HCT116 (cell line): Measurements from ENCODE around the gene PCDH9. TPM values are rescaled to one million over a fixed set of nuclear protein-coding genes. Genes with fewer than 3 reads are reported as not detected.

ENCODE experiments used
- ATAC-seq: fragments of 200-7000 bp; cut with Tn5 transposase; 2 replicates; pipeline ENCODE4 v1.9.1; 2020; ENCODE audit warnings: mild to moderate bottlenecking, moderate library complexity
- BruUV-seq: library from RNA; stranded (reverse); fragments of 400-500 nt; replicated peaks from 2 replicates; lab custom pipeline; 2021; lab: Mats Ljungman, UMichigan
- CTCF ChIA-PET: fragments of 300-600 bp; sonication (Branson Sonifier 250); formaldehyde crosslinking; loops from one replicate; lab custom pipeline; 2021; ENCODE audit warnings: antibody characterized with exemption; lab: Charles Lee
- POLR2A ChIA-PET: fragments of 300-600, 350-600 bp; sonication (Branson Sonifier 250); formaldehyde crosslinking; loops from one replicate; lab custom pipeline; 2021; ENCODE audit warnings: antibody characterized with exemption; lab: Charles Lee
- RAD21 ChIA-PET, 2 experiments: fragments of 300-600 bp; sonication (Branson Sonifier 250); formaldehyde crosslinking; loops; one replicate each; lab custom pipeline; 2023; ENCODE audit warnings: low total read pairs in 2 of 2; ENCODE audit not compliant: uncharacterized antibody in 2 of 2, unreplicated experiment in 2 of 2, low non-redundant PET in 1 of 2; lab: Charles Lee
- DNase-seq: peaks from one replicate; pipeline ENCODE4 v3.0.0-alpha.2; 2010; ENCODE audit warnings: low read depth, low spot score
- H2AFZ ChIP-seq: fragments of 200-600 bp; shearing (Covaris generic), sonication (generic); 2 replicates; pipeline ENCODE4 v1.6.1; 2017; ENCODE audit warnings: low read depth, mixed run types, mixed read lengths, antibody characterized with exemption, low read length; ENCODE audit not compliant: poor library complexity, severe bottlenecking
- H3K27ac ChIP-seq: 2 replicates; pipeline ENCODE4 v1.5.1; 2012; ENCODE audit warnings: low read depth, low read length
- H3K27me3 ChIP-seq: fragments of 200-600 bp; sonication (generic); 2 replicates; pipeline ENCODE4 v1.6.1; 2016; ENCODE audit warnings: mixed run types, low read length, mixed read lengths; ENCODE audit not compliant: insufficient read depth
- H3K36me3 ChIP-seq, 2 experiments: fragments of 200-500 bp in 1 of 2; fragments of 200-600 bp in 1 of 2; sonication (Bioruptor generic) in 1 of 2; sonication (generic) in 1 of 2; 2 replicates each; pipeline versions ENCODE4 v1.5.1 to v1.6.1; 2014 to 2016; ENCODE audit warnings: low read length in 2 of 2, inconsistent platforms in 1 of 2, mixed read lengths in 1 of 2, mixed run types in 1 of 2; ENCODE audit not compliant: insufficient read depth in 2 of 2, control insufficient read depth in 1 of 2
- H3K4me1 ChIP-seq, 2 experiments: fragments of 200-600 bp in 1 of 2; sonication (generic) in 1 of 2; 2 replicates each; pipeline versions ENCODE4 v1.5.1 to v1.6.1; 2012 to 2017; ENCODE audit warnings: low read length in 2 of 2, inconsistent platforms in 1 of 2, mild to moderate bottlenecking in 1 of 2, mixed read lengths in 1 of 2, mixed run types in 1 of 2, moderate library complexity in 1 of 2; ENCODE audit not compliant: insufficient read depth in 2 of 2, control insufficient read depth in 1 of 2
- H3K4me2 ChIP-seq: fragments of 200-600 bp; sonication (generic); 2 replicates; pipeline ENCODE4 v1.6.1; 2017; ENCODE audit warnings: mixed run types, low read length, mixed read lengths
- H3K4me3 ChIP-seq, 2 experiments: fragments of 200-600 bp in 1 of 2; sonication (generic) in 1 of 2; replicated peaks in 1 of 2; 2 replicates each; pipeline ENCODE4 v1.5.1; 2011 to 2016; ENCODE audit warnings: low read length in 2 of 2, control low read depth in 1 of 2, low read depth in 1 of 2, mild to moderate bottlenecking in 1 of 2, mixed read lengths in 1 of 2, mixed run types in 1 of 2
- H3K79me2 ChIP-seq: fragments of 200-600 bp; sonication (generic); 2 replicates; pipeline ENCODE4 v1.6.1; 2017; ENCODE audit warnings: mild to moderate bottlenecking, mixed run types, low read length, moderate library complexity, mixed read lengths; ENCODE audit not compliant: insufficient read depth
- H3K9ac ChIP-seq: fragments of 200-600 bp; sonication (generic); 2 replicates; pipeline ENCODE4 v1.6.1; 2016; ENCODE audit warnings: low read length, mixed read lengths
- H3K9me2 ChIP-seq: fragments of 200-600 bp; sonication (generic), shearing (Covaris generic); 2 replicates; pipeline ENCODE4 v1.6.1; 2017; ENCODE audit warnings: mixed run types, mild to moderate bottlenecking, moderate library complexity; ENCODE audit not compliant: insufficient read depth
- H3K9me3 ChIP-seq, 2 experiments: fragments of 200-500 bp in 1 of 2; fragments of 200-600 bp in 1 of 2; sonication (Bioruptor generic) in 1 of 2; sonication (generic) in 1 of 2; 2 replicates each; pipeline ENCODE4 v1.6.1; 2014 to 2017; ENCODE audit warnings: low read length in 2 of 2, mixed read lengths in 2 of 2, inconsistent platforms in 1 of 2, low read depth in 1 of 2, mild to moderate bottlenecking in 1 of 2, mixed run types in 1 of 2, moderate library complexity in 1 of 2; ENCODE audit not compliant: control insufficient read depth in 1 of 2, insufficient read depth in 1 of 2
- H4K20me1 ChIP-seq: fragments of 200-600 bp; sonication (generic), shearing (Covaris generic); 2 replicates; pipeline ENCODE4 v1.6.1; 2017; ENCODE audit warnings: mixed run types, mild to moderate bottlenecking, moderate library complexity; ENCODE audit not compliant: insufficient read depth
- CBX3 ChIP-seq: IDR thresholded peaks from 2 replicates; pipeline ENCODE4 v1.6.1; 2012; ENCODE audit warnings: low read depth
- EGR1 ChIP-seq: IDR thresholded peaks from 2 replicates; pipeline ENCODE4 v1.6.1; 2012; ENCODE audit warnings: low read depth
- ELF1 ChIP-seq: IDR thresholded peaks from 2 replicates; pipeline ENCODE4 v1.6.1; 2012; ENCODE audit warnings: low read depth, borderline replicate concordance
- EZH2phosphoT487 ChIP-seq: fragments of 200-600 bp; IDR thresholded peaks from 2 replicates; pipeline ENCODE4 v1.6.1; 2018; ENCODE audit warnings: antibody characterized with exemption, borderline replicate concordance
- FOSL1 ChIP-seq: IDR thresholded peaks from 2 replicates; pipeline ENCODE4 v1.6.1; 2012; ENCODE audit warnings: low read depth
- JUND ChIP-seq: IDR thresholded peaks from 2 replicates; pipeline ENCODE4 v1.6.1; 2012
- RAD21 ChIP-seq: IDR thresholded peaks from 2 replicates; pipeline ENCODE4 v1.6.1; 2012; ENCODE audit warnings: low read depth, mild to moderate bottlenecking
- SIN3A ChIP-seq: IDR thresholded peaks from 2 replicates; pipeline ENCODE4 v1.6.1; 2012; ENCODE audit warnings: low read depth
- SP1 ChIP-seq: IDR thresholded peaks from 2 replicates; pipeline ENCODE4 v1.6.1; 2012; ENCODE audit warnings: low read depth
- SRF ChIP-seq: IDR thresholded peaks from 2 replicates; pipeline ENCODE4 v1.6.1; 2012; ENCODE audit warnings: low read depth
- TCF7L2 ChIP-seq: IDR thresholded peaks from 2 replicates; pipeline ENCODE4 v1.7.0; 2011; ENCODE audit warnings: borderline replicate concordance, inconsistent platforms; ENCODE audit not compliant: insufficient read depth, insufficient read length; ENCODE audit errors: extremely low read depth
- YY1 ChIP-seq: IDR thresholded peaks from 2 replicates; pipeline ENCODE4 v1.6.1; 2011; ENCODE audit warnings: low read length, low read depth, moderate library complexity, mild to moderate bottlenecking; ENCODE audit not compliant: insufficient replicate concordance; ENCODE audit errors: extremely low read depth
- ZFX ChIP-seq: fragments of 450-650 bp; IDR thresholded peaks from 2 replicates; pipeline ENCODE4 v1.6.1; 2017
- intact Hi-C: fragments of 100-400 bp; cut with micrococcal nuclease; formaldehyde crosslinking; loops from 2 replicates; pipeline ENCODE4 v1.10.0; 2022
- total RNA-seq: library from RNA; stranded (reverse); gene quantifications from one replicate; pipeline ENCODE4 v1.2.1, GENCODE V29; 2021; ENCODE audit not compliant: unreplicated experiment
- TF ChIP-seq, protein P1 (sequence below): IDR thresholded peaks from 2 replicates; pipeline ENCODE4 v1.6.1; 2012
- TF ChIP-seq, protein P2 (sequence below), 3 experiments: fragments of 200-600 bp in 1 of 3; sonication (generic) in 1 of 3; IDR thresholded peaks in 2 of 3; conservative IDR thresholded peaks in 1 of 3; 2 replicates each; pipeline ENCODE4 v1.5.1; 2012 to 2017; ENCODE audit warnings: low read depth in 2 of 3, low read length in 2 of 3, antibody characterized with exemption in 1 of 3, borderline replicate concordance in 1 of 3, control low read depth in 1 of 3, mild to moderate bottlenecking in 1 of 3, mixed read lengths in 1 of 3, mixed run types in 1 of 3, moderate library complexity in 1 of 3; ENCODE audit not compliant: insufficient read depth in 1 of 3
- TF ChIP-seq, protein P3 (sequence below): IDR thresholded peaks from 2 replicates; pipeline ENCODE4 v1.6.1; 2011; ENCODE audit warnings: mild to moderate bottlenecking, low read length, moderate library complexity; ENCODE audit not compliant: insufficient replicate concordance; ENCODE audit errors: extremely low read depth
- TF ChIP-seq, protein P4 (sequence below): IDR thresholded peaks from 2 replicates; pipeline ENCODE4 v1.6.1; 2012

The PCDH9 gene
- total RNA-seq, 1 experiment from 2014 or later: 0.02 TPM

DNA sequence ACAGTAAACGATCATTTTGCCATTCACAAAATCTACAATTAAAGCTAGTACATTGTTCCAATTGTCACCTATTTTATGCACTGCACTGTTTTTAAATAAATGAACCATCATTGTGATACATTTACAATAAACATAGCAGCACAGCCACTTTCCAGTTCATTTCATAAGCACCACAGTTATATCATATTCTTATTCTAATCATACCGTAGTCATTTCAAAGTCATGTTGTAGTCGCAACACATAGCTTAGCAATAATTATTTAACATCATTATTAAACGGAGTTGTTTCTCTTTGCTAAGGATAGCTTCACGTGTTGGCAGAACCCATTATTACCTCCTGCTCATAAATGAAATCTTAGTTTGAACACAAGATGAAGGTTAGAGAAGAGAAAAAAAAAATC lies 2.2 kb upstream of the PCDH9 start:
- RAD21 ChIA-PET: no interaction called here
- Histone ChIP-seq H3K27ac (no peak overlapping the region), H3K36me3 (no peaks in the 10 kb centered on the region), H2AFZ (peak overlapping the region; percentile 32), H3K27me3 (no peaks in the 10 kb centered on the region), H4K20me1 (no peaks in the 10 kb centered on the region), H3K4me3 (no peak overlapping the region), H3K9ac (no peak overlapping the region), H3K4me1 (no peaks in the 10 kb centered on the region), H3K79me2 (no peaks in the 10 kb centered on the region), H3K4me2 (no peak overlapping the region), H3K9me3 (no peaks in the 10 kb centered on the region), H3K9me2 (no peaks in the 10 kb centered on the region)
- CTCF ChIA-PET: no interaction called here
- DNase-seq (no peak), ATAC-seq (no peak)
- BruUV-seq: no TSS peak
- POLR2A ChIA-PET: no interaction called here
- TF ChIP-seq ELF1 (no peak), SRF (no peak), JUND (no peak), EGR1 (no peak)
- TF ChIP-seq, protein P1, sequence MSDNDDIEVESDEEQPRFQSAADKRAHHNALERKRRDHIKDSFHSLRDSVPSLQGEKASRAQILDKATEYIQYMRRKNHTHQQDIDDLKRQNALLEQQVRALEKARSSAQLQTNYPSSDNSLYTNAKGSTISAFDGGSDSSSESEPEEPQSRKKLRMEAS: no peak
- intact Hi-C loops: no loop called here

DNA sequence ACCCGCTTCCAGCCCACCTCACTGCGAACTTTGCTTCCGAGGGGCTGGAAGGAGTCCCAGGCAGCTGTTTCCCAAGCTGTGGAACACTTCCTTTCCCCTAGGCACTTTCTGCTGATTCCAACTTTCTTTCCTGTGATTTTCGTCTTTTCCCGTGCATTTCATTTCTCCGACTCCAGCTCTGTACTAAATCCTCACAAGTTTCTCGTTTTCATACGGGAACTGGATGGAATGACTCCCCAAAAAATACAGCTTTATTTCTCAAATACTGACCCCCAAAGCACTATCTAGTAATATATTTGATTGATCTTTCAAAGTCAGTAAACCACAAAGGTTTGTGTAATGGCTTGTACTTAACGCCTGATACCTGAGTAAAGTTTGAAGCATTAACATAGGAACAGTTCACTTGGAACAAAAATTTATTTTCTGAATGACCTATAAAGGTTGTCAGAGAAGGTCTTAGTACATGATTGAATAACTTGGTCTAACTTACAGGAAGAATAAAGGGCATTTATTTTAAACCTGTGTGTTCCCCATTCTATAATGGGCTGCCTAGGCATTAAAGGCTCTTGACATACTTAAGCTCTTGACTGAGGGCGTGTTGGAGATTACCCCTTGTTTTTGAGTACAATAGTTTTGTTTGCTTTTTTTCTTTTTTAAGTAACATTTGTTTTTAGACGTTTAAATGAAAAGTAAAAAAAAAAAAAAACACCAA lies 1.3 kb upstream of the PCDH9 start:
- no peaks in the 10 kb centered on the region for H4K20me1 ChIP-seq
- CTCF ChIA-PET: no interaction called here
- H3K27ac ChIP-seq: no peak overlapping the region
- no peak for DNase-seq
- POLR2A ChIA-PET: no interaction called here
- intact Hi-C loops: no loop called here
- no peaks in the 10 kb centered on the region for H3K27me3 ChIP-seq
- no TSS peak for BruUV-seq
- no peak overlapping the region for H3K4me3 ChIP-seq
- H3K4me1 ChIP-seq: no peaks in the 10 kb centered on the region
- no peak for TF ChIP-seq SIN3A
- TF ChIP-seq YY1: no peak
- no peak for TF ChIP-seq ZFX
- no peak for TF ChIP-seq RAD21
- TF ChIP-seq, protein P2, sequence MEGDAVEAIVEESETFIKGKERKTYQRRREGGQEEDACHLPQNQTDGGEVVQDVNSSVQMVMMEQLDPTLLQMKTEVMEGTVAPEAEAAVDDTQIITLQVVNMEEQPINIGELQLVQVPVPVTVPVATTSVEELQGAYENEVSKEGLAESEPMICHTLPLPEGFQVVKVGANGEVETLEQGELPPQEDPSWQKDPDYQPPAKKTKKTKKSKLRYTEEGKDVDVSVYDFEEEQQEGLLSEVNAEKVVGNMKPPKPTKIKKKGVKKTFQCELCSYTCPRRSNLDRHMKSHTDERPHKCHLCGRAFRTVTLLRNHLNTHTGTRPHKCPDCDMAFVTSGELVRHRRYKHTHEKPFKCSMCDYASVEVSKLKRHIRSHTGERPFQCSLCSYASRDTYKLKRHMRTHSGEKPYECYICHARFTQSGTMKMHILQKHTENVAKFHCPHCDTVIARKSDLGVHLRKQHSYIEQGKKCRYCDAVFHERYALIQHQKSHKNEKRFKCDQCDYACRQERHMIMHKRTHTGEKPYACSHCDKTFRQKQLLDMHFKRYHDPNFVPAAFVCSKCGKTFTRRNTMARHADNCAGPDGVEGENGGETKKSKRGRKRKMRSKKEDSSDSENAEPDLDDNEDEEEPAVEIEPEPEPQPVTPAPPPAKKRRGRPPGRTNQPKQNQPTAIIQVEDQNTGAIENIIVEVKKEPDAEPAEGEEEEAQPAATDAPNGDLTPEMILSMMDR (IDR thresholded peaks at IDR 0.05 in 2 of 3, conservative IDR thresholded peaks at IDR 0.05 in 1 of 3; ENCODE audit: borderline replicate concordance in 1 of 3, insufficient read depth in 1 of 3, low read depth in 2 of 3, low read length in 2 of 3): no peak
- TF ChIP-seq FOSL1: no peak
- TF ChIP-seq JUND: no peak
- TF ChIP-seq TCF7L2: no peak
- TF ChIP-seq, protein P3, sequence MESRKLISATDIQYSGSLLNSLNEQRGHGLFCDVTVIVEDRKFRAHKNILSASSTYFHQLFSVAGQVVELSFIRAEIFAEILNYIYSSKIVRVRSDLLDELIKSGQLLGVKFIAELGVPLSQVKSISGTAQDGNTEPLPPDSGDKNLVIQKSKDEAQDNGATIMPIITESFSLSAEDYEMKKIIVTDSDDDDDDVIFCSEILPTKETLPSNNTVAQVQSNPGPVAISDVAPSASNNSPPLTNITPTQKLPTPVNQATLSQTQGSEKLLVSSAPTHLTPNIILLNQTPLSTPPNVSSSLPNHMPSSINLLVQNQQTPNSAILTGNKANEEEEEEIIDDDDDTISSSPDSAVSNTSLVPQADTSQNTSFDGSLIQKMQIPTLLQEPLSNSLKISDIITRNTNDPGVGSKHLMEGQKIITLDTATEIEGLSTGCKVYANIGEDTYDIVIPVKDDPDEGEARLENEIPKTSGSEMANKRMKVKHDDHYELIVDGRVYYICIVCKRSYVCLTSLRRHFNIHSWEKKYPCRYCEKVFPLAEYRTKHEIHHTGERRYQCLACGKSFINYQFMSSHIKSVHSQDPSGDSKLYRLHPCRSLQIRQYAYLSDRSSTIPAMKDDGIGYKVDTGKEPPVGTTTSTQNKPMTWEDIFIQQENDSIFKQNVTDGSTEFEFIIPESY: no peak
- TF ChIP-seq CBX3: no peak
- TF ChIP-seq SP1: no peak
- no peak for TF ChIP-seq EZH2phosphoT487
- TF ChIP-seq, protein P4, sequence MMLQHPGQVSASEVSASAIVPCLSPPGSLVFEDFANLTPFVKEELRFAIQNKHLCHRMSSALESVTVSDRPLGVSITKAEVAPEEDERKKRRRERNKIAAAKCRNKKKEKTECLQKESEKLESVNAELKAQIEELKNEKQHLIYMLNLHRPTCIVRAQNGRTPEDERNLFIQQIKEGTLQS: no peak
- H3K9me3 ChIP-seq: no peaks in the 10 kb centered on the region
- no peak overlapping the region for H2AFZ ChIP-seq
- no peaks in the 10 kb centered on the region for H3K9me2 ChIP-seq
- no peak overlapping the region for H3K4me2 ChIP-seq
- RAD21 ChIA-PET: no interaction called here
- ATAC-seq: no peak
- no peaks in the 10 kb centered on the region for H3K79me2 ChIP-seq
- H3K9ac ChIP-seq: no peak overlapping the region
- H3K36me3 ChIP-seq: no peaks in the 10 kb centered on the region
